Progenitor cell of endocrine pancreas (in vitro differentiated cells): Measurements from ENCODE around the gene STAT5A. TPM values are rescaled to one million over a fixed set of nuclear protein-coding genes. Genes with fewer than 3 reads are reported as not detected.
A peak's percentile ranks its signal among the peaks of the same experiment; 100 is the strongest.

Experiments
- DNase-seq: peaks from one replicate; pipeline ENCODE4 v3.0.0; 2021; ENCODE audit warnings: low spot score; ENCODE audit not compliant: unreplicated experiment
- H3K27ac Mint-ChIP-seq: 2 replicates; pipeline ENCODE4 v1.8.0; 2021; ENCODE audit warnings: mild to moderate bottlenecking, moderate library complexity, mixed read lengths
- H3K27me3 Mint-ChIP-seq: 2 replicates; pipeline ENCODE4 v1.8.0; 2021; ENCODE audit warnings: mixed read lengths
- H3K36me3 Mint-ChIP-seq: 2 replicates; pipeline ENCODE4 v1.8.0; 2022; ENCODE audit warnings: mixed read lengths; ENCODE audit not compliant: insufficient read depth
- H3K4me1 Mint-ChIP-seq: 2 replicates; pipeline ENCODE4 v1.8.0; 2021; ENCODE audit warnings: low read depth, mixed read lengths
- H3K4me3 Mint-ChIP-seq: 2 replicates; pipeline ENCODE4 v1.8.0; 2021; ENCODE audit warnings: low read depth, mild to moderate bottlenecking, moderate library complexity, mixed read lengths
- H3K9me3 Mint-ChIP-seq: 2 replicates; pipeline ENCODE4 v1.8.0; 2021; ENCODE audit warnings: low read depth, mixed read lengths
- CTCF ChIP-seq: fragments of 200-600 bp; sonication (generic); IDR thresholded peaks from one replicate; pipeline ENCODE4 v1.5.0; 2021; ENCODE audit warnings: antibody characterized with exemption, mild to moderate bottlenecking; ENCODE audit not compliant: unreplicated experiment
- total RNA-seq: library from RNA; stranded (reverse); gene quantifications from 2 replicates; pipeline ENCODE4 v1.2.1, GENCODE V29; 2021

Gene STAT5A
- total RNA-seq, 1 donor from 2014 or later, result 0.74 TPM

- H3K36me3 Mint-ChIP-seq, result no peaks in the 10 kb centered on the region
Measured at GRCh38 chr17:42275527-42276358, 12.6 kb upstream of the STAT5A start.

DNA sequence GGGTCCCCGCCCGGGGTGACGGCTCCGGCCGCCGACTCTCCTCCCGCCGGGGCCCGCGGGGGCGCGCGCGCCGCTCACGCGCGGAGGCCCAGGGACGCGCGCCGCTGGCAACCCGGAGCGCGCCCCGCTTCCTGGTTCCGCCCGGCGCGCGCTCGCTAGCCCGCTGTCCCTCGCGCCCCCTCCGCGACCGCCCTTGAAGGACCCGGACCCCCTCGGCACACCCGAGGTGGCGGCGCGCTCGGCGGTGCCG, 12.0 kb upstream of the STAT5A start, which contains the start of gene STAT5B:
Gene STAT5B, minus strand, starts transcription at position 33 of the 250 bp plus-strand sequence. CDS start 44,264 bp downstream, outside the sequence.
- Mint-ChIP-seq H3K4me3 (peak within 1 kb of the TSS; percentile 88), H3K9me3 (no peaks in the 10 kb centered on the region), H3K27me3 (no peaks in the 10 kb centered on the region), H3K4me1 (peaks cover 23% of the 10 kb centered on the region), H3K27ac (peak within 1 kb of the TSS; percentile 95), H3K36me3 (no peaks in the 10 kb centered on the region)
- DNase-seq, result peak; percentile 46
- no peak for TF ChIP-seq CTCF

More at GRCh38 chr17:42275527-42276358, 12.6 kb upstream of the STAT5A start:
- peak; percentile 42 for DNase-seq
- peak overlapping the region; percentile 88 for H3K4me3 Mint-ChIP-seq
- TF ChIP-seq CTCF, result no peak
- peaks cover 23% of the 10 kb centered on the region for H3K4me1 Mint-ChIP-seq
- no peaks in the 10 kb centered on the region for H3K9me3 Mint-ChIP-seq
- H3K27me3 Mint-ChIP-seq, result no peaks in the 10 kb centered on the region
- H3K27ac Mint-ChIP-seq, result peak overlapping the region; percentile 95

DNA sequence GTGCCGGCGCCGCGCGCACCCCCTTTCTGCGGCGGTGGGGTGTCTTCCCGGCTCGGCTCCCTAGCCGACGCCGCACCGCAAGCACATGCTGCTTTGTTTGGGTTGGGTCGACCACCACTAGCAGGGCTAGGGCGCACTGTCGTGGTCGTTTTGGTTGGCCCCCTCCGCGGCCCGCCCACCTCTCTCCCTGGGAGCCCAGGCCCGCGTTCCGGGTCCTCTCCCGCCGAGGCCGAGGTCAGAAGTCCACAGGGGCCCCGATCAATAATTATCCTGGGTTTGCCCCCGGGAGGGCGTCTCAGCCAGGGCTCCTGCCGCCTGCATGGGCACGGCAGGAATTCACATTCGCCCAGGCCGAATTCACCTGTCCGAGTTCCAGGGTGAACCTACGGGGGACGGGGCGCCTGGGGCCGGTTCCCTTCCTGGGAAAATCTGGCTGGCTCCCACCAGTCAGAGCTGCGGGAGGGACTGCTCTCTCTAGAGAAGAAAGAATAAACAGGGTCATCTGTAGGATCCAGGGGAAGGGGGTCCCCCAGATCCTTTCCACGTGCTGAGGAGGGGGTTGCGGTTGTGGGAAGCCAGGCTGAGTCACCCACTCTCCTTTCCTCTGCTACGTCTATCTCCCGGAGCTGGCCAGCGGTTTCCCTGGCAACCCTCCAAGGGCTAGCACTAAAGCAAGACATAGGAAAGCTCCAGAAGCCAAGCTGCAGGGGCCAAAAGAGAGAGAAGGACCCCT, 11.5 kb upstream of the STAT5A start:
- Mint-ChIP-seq H3K4me3 (peak overlapping the region; percentile 70), H3K27me3 (no peaks in the 10 kb centered on the region), H3K36me3 (no peaks in the 10 kb centered on the region), H3K9me3 (no peaks in the 10 kb centered on the region), H3K27ac (peak overlapping the region; percentile 95), H3K4me1 (peaks cover 23% of the 10 kb centered on the region)
- no peak for TF ChIP-seq CTCF
- peak; percentile 62 for DNase-seq

DNA sequence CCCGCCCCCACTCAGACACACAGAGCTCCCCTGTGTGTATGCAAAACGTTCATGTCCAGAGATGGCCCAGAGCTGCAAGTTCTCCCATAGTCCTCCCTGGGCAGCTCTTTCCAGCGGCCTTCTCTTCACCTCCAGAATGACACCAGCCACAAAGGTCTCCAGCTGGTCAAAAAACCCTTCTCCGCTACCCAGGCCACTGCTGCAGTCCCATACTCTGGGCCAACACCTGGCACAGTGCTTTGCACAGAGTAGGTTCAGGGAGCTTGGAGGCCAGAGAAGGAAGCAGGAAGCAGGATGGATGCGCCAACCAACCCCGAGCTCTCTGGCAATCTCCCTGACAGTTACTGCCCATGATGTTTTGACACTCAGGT, 11.0 kb upstream of the STAT5A start:
- no peaks in the 10 kb centered on the region for H3K9me3 Mint-ChIP-seq
- H3K4me3 Mint-ChIP-seq, result peak overlapping the region; percentile 70
- H3K4me1 Mint-ChIP-seq, result peaks cover 23% of the 10 kb centered on the region
- H3K27me3 Mint-ChIP-seq, result no peaks in the 10 kb centered on the region
- no peak for DNase-seq
- no peak for TF ChIP-seq CTCF
- no peaks in the 10 kb centered on the region for H3K36me3 Mint-ChIP-seq
- H3K27ac Mint-ChIP-seq, result peak overlapping the region; percentile 95

GRCh38 chr17:42279776-42280630, 8.3 kb upstream of the STAT5A start:
- H3K27ac Mint-ChIP-seq, result no peak overlapping the region
- TF ChIP-seq CTCF, result no peak
- peaks cover 5% of the 10 kb centered on the region for H3K27me3 Mint-ChIP-seq
- no peaks in the 10 kb centered on the region for H3K9me3 Mint-ChIP-seq
- DNase-seq, result no peak
- H3K4me1 Mint-ChIP-seq, result peaks cover 13% of the 10 kb centered on the region
- H3K4me3 Mint-ChIP-seq, result no peak overlapping the region
- H3K36me3 Mint-ChIP-seq, result no peaks in the 10 kb centered on the region
